Activated CD4-positive, CD25-positive, alpha-beta regulatory T cell treated with anti-CD3 and anti-CD28 coated beads, Interleukin-2, amount 50 U/mL, for 24 hours (primary cell): ENCODE results near the gene IRF2.
"Not testable (repeated sequence)": the region's sequence is repeated elsewhere in the genome, so short reads cannot be mapped to it uniquely, and the experiment has no call there.

Experiments used
- ATAC-seq, 2 donors: fragments of 150-1000 bp; cut with Tn5 transposase; one replicate each; pipeline ENCODE4 v1.10.0; 2021; ENCODE audit warnings: mild to moderate bottlenecking in 1 of 2, moderate library complexity in 1 of 2

The IRF2 gene

DNA sequence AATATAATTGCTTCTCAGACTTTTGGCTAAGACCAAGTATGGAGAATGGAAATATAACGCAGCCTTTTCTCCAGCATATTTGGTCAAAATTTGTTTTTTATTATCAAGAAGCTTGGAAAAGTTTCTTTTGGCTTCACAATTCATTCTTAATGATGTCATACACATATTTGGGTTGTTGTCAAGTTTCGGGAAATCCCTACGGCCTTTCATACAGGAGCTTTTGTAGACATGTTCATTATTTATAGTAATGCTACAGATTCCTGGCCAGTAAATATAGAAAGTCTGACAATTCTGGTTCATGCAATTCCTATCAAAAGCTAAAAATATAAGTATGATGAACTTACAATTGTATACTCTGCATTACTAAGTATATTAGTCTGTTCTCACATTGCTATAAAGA lies 112.9 kb downstream of the IRF2 start:
- ATAC-seq: no peak

DNA sequence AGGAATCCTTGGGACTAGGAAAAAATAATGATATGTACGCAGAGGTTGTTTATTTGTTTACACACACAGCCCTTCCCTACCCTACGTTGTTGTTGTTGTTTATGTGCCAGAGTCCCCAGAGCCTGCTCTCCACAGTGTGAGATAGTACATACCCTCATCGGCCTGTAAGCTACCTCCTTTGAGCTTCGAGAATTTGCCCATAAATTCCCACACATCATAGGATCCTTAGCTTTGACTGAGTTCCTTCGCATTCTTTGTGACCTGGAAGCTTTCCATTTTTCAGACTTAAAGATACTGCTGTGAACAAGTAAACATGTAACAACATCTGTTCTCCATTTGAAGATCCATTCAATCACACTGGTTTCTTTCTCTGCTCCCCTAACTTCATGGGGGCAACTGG lies 114.5 kb downstream of the IRF2 start:
- ATAC-seq: no peak

DNA sequence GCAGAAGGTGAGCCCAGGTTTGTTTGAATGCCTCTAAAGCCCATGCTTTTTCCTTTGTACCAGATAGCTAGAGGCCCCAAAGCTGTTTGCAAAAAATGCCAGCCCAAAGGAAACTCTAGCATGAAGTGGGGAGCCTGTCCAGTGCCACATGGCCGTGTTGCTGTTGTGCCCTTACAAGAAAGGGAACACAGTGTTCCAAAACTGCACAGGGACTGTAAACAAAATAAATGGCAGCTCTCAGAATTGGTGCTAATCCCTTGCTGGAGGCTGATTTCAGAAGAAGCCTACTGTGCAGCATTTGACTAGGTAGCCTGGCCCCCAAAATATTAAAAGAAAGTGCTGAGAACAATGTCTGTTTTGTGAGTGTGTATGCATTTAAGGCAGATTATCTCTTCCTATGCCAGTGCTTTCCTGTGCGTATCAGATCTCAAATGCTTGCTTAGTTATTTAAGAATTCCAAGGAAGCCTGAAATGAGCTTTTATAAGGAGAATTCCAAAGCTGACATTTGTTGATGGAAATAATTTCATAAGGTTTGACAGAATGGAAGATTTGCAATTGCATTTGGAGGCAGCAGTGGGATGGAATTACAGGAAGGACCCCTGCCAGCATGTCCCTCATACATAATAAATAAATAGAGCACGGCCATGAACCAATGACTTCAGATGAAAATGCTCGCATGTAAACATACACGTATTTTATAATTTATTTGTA lies 115.7 kb downstream of the IRF2 start:
- ATAC-seq: no peak

DNA sequence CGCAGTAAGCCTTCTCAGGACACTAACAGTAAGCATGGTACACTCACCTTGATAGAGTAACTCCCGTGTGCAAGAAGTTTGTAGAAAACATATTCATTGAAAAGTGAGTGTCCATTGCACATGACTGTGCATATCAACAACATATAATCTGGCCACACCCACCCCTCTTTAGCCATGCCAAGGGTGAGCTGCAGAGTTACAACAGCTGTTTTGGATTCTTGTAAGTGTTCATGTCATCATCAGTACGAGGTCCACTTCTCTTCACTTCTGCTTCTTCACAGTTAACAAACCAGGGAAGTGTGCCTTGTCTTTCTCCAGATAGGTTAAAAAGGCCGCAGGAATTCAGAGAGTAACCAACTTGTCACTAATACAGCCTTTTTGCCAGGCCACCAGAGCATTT lies 116.6 kb downstream of the IRF2 start:
- no peak for ATAC-seq

DNA sequence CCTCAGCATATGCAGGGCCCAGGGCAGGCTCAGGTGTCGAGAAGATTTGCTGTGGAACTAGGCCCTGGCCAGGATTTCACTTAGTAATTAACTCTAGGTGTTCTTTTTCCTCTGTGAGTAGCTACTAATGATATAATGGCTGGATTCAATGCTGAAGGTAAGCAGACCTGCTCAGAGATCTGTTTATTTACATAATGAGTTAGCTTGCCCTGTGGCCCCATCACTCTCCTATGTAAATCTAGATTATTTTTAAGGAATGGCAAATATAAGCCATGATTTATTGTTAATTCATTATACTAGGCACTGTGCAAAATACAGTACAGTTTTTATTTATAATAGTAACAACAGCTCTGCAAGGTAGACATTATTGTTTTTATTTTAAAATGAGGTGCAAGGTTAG lies 117.2 kb downstream of the IRF2 start:
- ATAC-seq: no peak

DNA sequence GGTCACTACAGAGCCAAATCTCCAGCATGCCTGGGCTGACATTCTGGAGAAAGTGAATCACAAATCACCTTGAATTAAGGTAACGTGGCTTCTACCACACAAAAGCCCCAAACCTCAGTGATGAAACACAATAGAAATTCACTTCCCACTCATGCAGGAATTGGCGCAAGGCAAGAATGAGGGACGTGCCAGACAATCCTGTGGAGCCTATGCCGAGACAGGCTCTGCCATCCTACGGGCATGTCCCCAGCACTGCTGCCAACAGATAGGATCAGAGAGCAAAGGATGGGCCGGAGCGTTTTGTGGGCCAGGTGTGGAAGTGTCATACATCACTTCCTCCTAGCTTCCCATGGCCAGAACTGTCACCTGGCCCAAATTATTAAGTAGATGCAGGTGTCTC lies 118.0 kb downstream of the IRF2 start:
- ATAC-seq: no peak

DNA sequence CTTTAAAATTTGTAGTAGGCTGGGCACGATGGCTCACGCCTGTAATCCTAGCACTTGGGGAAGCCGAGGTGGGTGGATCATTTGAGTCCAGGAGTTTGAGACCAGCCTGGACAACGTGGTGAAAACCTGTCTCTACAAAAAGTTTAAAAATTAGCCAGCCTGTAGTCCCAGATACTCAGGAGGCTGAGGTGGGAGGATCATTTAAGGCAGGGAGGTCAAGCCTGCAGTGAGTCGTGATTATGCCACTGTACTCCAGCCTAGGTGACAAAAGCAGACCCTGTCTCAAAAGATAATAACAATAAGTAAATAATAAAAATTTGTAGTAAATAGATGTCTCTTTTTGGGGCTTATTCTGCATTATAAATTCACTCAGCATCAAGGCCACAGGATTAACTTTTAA lies 118.5 kb downstream of the IRF2 start:
- ATAC-seq: no peak

DNA sequence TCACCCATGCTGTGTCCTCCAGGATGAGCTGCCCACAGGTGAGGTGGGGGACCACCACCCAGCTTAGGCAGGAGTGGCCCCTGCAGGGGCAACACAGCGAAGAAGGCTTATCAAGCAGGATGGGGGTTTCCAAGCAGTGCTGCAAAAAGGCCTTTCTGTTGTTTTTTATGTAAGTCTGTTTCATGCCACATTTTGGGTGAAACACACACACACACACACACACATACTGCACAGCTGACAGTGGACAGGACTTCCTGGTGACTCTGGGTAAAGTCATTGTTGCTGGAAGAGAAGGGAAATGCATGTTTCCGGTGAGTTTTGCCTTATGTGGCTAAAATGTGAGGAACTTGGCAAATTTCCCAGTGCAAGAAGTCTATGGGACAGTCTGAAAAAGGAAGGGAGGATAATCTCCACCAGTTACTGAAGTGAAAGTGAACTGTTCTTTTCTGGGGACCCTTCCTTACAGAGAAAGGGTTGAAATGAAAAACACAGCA lies 119.2 kb downstream of the IRF2 start:
- ATAC-seq: peak; percentile 24 to 35

DNA sequence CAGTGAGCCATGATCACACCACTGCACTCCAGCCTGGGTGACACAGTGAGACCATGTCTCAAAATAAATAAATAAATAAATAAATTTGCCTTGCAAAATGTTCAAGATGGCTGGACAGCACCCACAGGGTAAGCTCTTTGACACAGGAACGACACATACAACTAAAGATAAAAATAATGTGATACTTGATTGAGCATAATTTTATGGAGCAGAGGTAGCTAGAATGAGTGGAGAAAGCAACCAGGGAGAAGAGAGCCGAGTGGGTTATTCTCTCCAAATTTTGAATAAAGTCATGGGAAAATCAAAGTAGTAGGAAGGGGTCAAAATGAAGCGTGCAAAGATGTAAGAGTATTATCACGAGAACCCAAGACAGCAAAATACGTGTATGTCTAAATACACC lies 121.5 kb downstream of the IRF2 start:
- no peak for ATAC-seq

DNA sequence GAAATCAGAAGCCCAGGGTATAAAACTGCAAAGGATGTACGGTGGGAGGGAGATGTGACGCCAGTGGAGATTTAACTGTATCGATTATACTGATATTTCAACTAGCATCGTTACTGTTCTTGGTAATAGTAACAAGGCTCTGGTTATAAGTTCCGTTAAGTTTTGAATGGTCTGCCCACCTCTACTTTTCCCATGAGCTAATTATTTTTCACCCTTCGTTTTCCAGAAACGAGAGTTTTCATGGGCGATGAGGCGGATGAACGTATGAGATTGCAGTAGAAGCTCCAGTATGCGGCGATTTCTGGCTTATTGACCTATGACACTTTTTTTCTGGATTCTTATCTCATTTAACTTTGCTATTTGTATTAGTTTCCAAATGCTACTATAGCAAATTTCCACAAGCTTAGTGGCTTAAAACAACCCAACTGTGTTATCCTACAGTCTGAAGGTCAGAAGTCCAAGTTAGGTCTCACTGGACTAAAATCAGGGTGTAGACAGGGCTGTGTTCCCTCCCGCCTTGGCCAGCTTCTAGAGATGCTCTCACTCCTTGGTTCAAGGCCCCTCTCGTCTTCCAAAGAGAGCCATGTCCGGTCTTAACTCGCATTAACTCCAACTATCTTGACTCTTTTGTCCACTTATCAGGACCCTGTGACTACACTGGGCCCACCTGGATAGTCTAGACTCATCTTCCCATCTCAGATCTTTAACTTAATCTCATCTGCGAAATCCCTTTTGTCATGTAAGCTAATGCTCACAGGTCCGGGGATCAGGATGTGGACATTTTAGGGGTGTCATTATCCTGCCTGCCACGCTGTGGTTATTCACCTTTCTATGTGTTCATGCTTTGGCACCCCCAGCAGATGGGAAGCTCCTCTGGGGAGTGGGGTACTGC lies 122.5 kb downstream of the IRF2 start:
- no peak for ATAC-seq

DNA sequence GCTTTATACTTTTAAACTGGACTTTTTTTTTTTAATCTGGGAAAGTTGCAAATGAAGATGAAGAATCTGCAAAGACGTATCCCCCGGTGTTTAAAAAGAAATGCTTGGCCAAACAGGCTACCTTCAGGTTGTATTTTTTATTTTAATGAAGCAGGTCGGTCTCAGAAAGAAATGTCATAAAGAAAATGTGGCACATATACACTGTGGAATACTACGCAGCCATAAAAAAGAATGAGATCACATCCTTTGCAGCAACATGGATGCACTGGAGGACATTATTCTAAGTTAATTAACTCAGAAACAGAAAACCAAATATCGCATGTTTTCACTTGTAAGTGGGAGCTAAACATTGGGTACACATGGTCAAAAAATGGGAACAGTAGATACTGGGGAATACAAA lies 123.4 kb downstream of the IRF2 start:
- ATAC-seq: no peak

DNA sequence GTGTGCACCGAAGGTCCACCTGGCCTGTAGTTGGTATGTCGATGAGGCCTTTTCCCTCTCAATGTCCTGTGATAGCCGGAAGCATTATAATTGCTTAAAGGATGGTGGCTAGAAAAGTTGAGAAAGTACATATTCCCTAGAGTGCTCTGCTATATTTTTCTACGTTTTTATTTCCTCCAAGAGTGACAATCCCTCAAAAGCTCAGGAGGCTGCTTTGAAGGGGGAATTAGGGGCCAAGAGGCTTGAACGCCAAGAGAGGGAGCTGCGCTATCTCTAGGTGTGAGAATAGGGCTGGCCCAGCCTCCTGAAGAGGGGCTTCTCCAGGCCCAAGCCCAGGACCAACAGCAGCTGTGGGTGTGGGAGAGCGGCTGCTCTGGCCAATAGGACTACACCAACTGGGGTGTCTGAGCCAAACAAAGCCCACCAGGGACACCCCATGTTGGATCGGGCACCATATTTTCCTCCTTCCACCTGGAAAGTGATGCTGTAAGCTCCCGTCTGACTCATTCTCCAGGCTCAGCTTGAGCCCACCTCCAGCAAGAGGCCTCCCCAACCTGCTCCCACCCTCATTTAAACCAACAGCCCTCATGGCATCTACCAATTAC lies 124.0 kb downstream of the IRF2 start:
- ATAC-seq: no peak

DNA sequence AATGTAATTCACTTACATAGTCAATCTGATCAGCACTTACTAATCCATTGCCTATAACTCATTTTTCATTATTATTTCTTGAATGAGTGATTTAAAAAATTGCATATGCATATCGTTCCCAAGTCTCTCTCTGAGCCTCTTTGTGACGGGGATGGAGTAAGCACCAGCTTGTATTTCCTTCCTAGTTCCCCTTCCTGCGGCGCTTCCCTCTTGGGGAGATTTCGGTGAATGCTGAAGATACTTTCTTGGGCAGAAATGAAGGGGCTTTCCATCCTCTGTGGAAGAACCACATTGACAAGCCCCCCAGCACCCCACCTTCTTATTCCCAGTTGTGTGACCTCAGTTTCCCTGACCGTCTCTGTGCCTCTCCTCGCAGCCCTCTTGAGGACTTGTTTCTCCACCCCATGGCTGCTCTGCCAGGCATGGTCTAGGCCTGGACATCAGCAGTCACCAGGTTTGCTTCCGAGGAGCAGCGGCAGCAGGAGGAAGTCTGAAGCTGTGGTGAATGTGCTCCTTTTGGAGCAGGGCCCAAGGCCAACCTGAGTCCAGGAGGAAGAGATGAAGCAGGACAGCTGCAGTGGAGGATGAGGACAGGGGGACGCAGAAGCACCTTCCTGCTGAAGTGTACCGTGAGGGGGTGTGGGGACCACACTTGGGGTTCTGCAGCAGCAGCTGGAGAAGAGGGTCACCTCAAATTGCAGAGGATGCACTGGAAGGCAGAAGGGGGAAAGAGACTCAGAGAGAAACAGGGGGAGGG lies 124.9 kb downstream of the IRF2 start:
- no peak for ATAC-seq

DNA sequence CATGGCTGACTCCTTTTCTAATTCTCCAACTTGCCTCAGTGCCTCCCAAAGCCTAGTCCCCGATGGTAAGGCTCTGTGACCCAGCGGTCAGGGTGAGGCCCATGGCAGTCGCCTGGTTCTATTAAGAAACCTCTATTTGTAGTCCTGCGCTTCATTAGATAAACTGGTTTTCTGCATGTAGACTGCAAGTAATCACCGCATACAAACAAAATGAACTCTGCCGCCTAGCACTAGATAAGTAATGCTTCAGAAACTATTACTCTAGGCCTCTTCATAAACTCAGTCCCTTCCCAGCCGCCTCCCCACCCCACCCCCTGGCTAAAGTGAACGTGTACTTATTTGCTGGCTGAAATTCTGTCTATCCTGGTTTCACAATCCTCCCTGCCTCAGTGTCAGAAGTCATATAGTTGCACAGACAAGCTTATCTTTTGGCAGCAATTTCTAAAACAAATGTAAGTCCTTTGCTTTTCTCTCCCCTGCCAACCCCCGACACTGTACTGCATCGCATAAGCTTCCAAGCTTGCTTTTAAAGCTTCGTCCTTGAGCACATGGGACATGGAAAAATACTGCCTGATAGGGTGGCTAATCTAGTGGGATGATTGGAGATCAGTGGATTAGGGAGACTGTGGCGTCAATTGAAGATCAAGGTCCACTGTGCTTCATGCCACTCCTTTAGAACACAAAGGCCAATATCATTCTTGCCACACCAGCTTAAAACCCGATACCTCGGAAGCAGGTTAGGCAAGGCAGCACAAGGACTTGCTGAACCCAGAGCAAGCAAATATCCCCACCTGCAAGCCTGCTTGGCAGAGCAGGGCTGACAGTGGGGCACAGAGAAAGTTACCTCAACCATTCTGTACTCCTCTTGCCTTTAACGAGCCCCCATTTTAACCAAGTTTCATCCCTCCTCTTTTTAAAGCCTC lies 125.8 kb downstream of the IRF2 start:
- no peak for ATAC-seq

DNA sequence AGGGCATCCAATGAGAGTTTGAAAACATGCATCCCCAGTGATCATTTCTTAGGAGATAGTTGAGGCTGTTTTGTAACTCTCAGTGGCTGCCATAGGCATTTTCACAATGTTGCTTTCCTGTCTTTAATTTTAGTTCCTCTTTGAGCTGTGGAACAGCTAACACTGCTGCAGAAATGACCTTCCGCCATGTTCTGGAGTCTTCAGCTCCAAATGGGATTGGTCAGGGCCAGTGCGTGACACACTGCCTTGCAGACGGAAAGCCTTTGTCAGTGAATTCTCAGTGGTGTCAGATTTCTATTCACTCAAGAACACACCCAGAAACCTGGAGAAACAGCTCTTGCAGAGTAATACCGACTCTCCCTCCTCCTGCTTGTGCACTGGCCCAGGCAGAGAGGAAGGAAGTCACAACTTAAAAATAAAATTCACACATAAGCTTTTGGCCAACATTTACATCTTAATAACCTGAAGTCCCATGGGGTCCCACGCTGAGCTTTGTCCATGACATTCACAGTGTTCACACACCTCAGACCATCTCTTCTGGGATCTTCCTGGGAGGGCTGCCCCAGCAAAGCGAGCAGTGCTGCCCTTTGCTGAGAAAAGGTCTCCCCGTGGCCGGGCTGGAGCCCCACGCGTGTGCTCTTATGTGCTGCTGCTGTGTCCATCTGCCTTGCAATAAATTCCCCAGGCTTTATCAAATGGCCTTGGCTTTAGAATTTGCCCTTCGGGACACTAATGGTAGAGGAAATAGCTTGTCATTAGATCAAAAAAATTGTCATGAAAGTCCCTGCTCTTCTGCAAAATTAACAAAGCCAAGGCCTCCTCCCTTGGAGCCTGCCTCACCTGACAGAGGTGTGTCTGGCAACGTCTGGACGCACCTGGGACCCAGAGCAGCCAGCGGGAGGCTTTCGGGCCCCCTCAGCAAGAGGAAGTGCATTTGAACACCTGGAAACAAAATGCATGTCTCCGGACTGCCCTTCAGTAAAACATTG lies 126.8 kb downstream of the IRF2 start:
- ATAC-seq: no peak

DNA sequence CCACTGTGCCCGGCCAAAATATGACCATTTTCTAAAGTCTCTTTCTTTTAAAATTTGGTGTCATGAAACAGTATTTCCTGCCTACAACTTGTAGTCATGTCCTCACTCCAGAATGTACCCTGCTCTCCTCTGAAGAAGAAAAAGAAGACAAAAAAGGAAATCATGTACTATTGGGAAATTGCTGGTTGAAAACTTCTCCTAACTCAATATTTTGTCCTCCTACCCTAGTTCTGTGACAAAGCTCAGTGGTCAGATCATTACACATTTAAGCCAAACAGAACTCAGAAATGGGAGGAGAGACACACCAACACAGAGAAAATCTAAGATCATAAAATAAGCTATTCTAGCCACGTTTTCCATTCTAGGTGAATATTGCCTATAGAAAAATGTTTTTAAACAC lies 127.7 kb downstream of the IRF2 start:
- no peak for ATAC-seq

DNA sequence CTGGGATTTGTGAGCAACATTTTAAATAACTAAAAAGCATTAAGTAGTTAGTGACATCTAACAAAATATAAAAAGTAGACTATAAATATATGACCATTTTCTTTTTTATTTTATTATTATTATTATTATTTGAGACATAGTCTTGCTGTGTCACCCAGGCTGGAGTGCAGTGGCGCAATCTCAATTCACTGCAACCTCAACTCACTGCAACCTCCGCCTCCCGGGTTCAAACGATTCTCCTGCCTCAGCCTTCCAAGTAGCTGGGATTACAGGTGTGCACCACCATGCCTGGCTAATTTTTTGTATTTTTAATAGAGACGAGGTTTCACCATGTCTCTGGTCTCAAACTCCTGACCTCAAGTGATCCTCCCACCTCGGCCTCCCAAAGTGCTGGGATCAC lies 128.1 kb downstream of the IRF2 start:
- ATAC-seq: not testable (repeated sequence)

DNA sequence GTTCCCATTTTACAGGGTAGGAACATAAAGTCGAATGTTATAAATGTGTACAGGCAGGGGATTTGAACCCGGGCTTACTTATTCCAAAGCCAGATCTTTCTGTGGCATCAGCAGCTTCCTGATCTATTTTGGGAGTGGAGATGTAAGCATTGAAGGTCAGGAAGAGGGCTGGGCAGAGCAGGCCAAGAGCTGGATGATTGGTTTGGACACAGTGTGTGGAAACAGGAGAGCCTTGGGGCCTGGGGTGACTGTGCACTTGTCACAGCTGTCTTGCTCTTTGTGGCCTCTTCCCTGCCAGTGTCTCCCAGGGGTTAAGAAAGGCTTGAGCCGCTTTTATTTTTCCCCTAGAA lies 128.8 kb downstream of the IRF2 start:
- ATAC-seq: no peak

DNA sequence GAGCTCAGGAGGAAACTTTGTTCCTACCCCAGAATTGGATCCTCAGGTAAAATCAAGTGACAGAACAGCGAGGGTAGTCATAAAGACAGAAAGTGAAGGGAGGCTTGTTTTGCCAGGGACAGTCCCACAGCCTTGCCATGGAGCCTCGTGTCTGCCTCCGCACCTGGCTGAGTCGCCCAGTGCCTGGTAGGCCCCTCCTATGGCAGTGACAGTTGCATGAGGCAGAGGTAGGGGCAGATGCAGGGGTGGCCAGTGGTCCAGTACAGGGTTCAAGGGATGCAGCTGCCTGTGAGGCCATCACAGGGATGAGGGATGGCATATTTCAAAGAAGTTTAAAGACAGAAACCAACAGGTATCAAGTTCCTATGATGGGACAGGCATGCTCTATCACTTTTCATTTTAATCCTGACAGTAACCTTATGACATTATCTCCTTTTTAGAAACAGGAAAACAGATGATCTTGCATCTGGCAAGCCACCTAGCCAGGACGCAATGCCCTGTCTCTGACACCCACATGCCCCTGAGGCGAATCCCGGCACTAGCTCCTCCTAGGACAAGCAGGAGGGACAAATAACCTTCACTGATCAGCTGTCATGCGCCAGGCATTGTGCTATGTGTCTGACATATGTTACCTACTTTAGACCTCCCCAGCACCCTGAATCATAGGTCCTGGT lies 129.3 kb downstream of the IRF2 start:
- peak in 1 of 2 donors; percentile 51 for ATAC-seq

DNA sequence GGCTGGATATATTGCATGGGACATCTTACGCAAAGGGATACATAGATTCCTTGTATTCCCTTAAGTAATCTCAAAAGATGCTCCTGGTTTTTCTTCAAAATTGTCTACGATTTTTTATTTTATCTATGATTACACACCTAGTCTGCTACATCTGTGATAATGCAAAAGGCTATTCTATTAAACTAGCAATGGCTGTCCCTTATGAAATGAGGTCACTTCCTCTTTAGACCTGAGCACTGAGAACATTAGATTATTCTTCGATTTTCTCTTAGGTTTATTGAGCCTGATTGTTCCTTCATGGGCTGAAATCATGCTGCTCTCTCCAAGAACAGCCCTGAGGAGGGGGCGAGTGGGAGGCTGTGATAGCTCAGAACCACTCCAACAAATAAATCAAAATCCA lies 129.9 kb downstream of the IRF2 start:
- no peak for ATAC-seq
